H7 (cell line): ENCODE results near the gene SHANK1. TPM values are rescaled to one million over a fixed set of nuclear protein-coding genes. Genes with fewer than 3 reads are reported as not detected.
A peak's percentile ranks its signal among the peaks of the same experiment; 100 is the strongest.

Experiments
- DNase-seq: peaks from one replicate; pipeline ENCODE4 v3.0.0; 2012
- H3K27me3 ChIP-seq: 2 replicates; pipeline ENCODE4 v1.6.0; 2011; ENCODE audit warnings: mild to moderate bottlenecking, low read length; ENCODE audit not compliant: control insufficient read depth, insufficient read depth
- H3K36me3 ChIP-seq: replicated peaks from 2 replicates; pipeline ENCODE4 v1.5.1; 2011; ENCODE audit warnings: low read length; ENCODE audit not compliant: control insufficient read depth, insufficient read depth
- H3K4me3 ChIP-seq: 2 replicates; pipeline ENCODE4 v1.5.1; 2011; ENCODE audit warnings: low read depth, mild to moderate bottlenecking, control low read depth, low read length, moderate library complexity; ENCODE audit not compliant: insufficient read depth
- total RNA-seq: library from RNA; depleted of rRNA; stranded (reverse); fragments of >200 nt; shearing (Covaris generic); gene quantifications from 2 replicates; pipeline ENCODE4 v1.2.3, GENCODE V29; 2014

The SHANK1 gene
- total RNA-seq, 1 experiment from 2014 or later = 0.35 TPM

DNA sequence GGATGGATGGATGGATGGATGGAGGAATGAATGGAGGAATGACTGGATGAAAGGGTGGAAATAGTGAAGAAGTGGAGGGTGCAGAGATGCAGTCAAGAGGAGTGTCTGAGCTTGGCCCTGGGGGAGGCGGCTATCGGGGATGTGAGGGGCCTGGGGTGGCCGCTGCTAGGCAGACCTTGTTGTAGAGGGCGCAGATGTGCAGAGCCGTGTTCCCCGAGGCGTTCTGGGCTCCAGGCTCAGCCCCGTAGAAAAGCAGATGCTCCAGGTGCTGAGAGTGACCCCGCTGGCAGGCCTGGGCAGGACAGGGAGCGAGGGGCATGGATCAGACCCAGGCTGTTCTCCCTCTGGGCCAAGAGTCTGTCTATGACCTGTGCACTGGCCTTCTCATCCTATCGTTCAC is 8.4 kb downstream of the SHANK1 start:
- DNase-seq = no peak
- peaks cover 6% of the 10 kb centered on the region for H3K27me3 ChIP-seq
- no peaks in the 10 kb centered on the region for H3K36me3 ChIP-seq
- no peak overlapping the region for H3K4me3 ChIP-seq

DNA sequence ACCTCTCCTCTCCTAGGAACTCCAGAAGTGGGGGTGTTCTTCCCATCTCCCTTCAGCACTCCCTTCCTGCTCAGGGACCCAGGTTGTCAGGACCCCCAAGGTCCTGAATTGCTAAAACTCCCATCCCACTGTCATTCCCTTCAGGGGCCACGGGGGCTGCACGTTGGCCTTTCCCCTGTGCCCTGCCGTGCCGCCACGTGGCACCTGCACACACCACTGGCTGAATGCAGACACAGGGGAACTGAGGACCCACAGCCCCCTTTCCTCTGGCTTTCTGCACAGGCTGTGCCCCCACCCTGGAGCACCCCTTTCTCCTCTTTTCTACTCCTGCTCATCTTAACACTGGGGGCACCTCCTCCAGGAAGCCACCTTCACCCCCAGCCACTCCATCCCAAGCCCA is 9.0 kb downstream of the SHANK1 start:
- no peak for DNase-seq
- H3K27me3 ChIP-seq = peaks cover 1% of the 10 kb centered on the region; the same call in 1 of the 2 replicates
- H3K36me3 ChIP-seq = no peaks in the 10 kb centered on the region
- no peak overlapping the region for H3K4me3 ChIP-seq

DNA sequence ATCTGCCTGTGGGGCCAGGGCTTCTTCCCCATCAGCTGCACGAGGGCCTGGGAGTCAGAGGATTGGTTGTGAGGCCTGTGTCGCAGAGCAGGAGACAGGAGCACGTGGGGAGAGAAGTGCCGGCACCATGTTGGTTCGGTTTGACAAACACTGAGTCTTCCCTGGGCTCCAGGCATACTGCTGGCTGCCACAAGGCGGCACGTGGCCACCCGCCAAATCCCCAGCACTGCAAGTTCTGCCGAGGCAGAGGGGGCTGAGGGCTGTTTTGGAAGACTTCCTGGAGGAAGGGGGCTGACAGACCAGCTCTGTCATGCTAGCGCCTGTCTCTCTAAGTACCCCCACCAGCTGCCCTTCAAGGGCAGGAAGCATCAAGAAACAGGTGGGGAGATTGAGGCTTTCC is 9.5 kb downstream of the SHANK1 start:
- Histone ChIP-seq H3K27me3 (no peaks in the 10 kb centered on the region; the same call in 1 of the 2 replicates), H3K36me3 (no peaks in the 10 kb centered on the region), H3K4me3 (no peak overlapping the region)
- peak; percentile 74 for DNase-seq

DNA sequence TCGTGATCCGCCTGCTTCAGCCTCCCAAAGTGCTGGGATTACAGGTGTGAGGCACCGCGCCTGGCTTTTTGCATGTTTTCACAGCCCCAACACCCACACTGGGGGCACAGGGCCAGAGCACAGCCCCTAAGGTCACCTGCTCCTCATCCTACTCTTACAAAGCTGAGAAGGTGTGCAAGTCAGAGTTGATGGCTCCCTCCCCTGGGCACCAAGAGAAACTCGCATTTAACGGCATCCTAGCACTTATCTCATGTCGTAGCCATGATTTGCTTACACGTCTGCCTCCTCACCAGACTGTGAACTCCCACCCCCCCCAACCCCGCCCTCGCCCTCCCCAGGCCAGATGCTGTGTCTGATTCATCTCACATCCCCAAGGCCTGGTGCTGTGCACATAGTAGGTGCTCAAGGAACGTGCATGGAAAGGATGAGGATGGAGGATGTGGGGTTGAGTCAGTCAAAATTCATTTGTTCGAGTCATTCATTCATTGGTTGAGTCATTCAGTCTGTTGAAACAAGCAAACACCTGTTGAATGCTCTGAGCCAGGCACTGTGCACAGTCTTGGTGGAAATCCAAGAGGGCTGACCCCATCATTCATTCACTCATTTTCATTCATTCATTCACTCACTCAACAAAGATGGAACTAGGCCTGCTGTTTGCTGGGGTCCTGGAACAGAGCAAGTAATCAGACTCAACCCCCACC is 11.3 kb downstream of the SHANK1 start:
- peaks cover 4% of the 10 kb centered on the region; the same call in 1 of the 2 replicates for H3K27me3 ChIP-seq
- DNase-seq = peak; percentile 58
- no peaks in the 10 kb centered on the region for H3K36me3 ChIP-seq
- H3K4me3 ChIP-seq = no peak overlapping the region

DNA sequence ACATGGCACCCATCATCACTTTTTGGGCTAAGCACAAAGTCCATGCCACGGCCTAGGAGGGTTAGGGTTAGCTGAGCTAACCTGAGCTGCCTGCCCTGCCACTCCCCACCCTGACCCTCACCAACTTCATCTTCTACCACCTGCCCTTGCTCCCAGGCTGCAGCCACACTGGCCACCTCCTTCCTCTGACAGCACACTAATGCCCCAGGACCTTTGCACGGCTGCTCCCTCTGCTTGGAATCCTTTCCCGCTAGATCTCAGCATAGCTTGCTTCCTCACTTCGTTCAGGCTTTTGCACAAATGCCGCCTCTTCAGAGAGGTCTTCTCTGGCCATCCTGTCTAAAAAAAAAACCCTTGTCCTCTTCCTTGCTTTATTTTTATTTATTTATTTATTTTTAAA is 13.2 kb downstream of the SHANK1 start:
- Histone ChIP-seq H3K27me3 (peaks cover 8% of the 10 kb centered on the region), H3K4me3 (no peak overlapping the region), H3K36me3 (no peaks in the 10 kb centered on the region)
- no peak for DNase-seq

DNA sequence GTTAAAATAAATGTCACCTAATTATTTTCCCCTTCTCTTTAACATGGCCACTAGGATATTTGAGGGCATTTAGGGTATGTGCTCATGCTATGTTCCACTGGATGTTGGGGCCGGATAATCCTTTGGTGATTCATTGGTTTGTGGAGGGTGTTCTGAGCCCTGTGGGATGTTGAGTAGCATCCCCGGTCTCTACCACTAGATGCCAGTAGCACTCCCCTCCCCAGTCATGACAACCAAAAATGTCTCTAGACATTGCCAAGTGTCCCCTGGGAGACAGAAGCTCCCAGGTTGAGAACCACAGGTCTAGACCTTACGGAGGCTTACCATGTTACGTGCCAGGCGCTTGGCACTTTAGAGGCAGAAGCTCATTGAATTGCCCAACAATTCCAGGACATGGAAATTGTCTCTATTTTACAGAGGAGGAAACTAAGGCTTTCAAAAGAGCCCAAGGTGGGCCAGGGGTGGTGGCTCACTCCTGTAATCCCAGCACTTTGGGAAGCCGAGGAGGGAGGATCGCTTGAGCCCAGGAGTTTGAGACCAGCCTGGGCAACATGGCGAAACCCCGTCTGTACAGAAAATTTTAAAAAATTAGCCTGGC is 14.1 kb downstream of the SHANK1 start:
- no peak overlapping the region for H3K4me3 ChIP-seq
- H3K36me3 ChIP-seq = no peaks in the 10 kb centered on the region
- DNase-seq = peak; percentile 91
- peaks cover 12% of the 10 kb centered on the region for H3K27me3 ChIP-seq

DNA sequence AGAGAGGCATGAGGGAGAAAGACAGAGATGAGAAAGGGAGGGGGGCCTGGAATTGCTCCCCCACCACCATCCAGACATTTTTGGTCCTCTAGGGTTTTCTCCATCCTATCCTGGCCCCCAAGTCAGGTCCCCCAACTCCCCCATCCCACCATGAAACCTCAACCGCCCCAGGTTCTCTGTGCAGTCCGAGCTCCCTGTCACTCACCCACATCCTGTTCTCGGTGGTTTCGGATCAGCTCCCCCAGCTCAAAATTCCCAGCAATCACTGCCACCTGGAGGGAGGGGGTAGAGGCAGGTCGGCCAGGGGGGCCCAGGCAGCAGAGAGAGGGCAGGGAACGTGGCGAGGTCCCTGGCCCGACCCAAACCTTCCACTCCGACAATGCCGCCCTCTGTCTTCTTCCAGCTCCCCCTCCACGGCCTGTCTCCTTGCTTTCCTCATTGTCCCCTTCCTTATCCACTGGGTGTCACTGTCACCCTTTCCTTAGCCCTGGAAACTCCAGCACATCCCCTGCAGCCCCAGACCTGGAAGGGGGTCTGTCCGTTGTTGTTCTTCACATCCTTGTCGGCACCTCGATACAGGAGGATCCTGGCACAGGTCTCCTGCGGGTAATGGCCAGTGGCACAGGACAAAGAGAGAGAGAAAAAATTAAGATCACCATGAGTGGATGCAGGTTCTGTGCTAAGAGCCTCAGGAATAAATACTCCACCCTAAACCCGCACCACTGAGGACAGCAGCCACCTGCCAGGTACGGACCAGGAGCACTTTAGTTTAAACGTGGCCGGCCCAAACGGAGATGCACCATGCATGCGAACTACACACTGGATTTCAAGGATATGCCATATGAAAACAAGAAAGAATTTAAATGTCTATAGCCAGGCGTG is 15.4 kb downstream of the SHANK1 start:
- peak; percentile 82 for DNase-seq

DNA sequence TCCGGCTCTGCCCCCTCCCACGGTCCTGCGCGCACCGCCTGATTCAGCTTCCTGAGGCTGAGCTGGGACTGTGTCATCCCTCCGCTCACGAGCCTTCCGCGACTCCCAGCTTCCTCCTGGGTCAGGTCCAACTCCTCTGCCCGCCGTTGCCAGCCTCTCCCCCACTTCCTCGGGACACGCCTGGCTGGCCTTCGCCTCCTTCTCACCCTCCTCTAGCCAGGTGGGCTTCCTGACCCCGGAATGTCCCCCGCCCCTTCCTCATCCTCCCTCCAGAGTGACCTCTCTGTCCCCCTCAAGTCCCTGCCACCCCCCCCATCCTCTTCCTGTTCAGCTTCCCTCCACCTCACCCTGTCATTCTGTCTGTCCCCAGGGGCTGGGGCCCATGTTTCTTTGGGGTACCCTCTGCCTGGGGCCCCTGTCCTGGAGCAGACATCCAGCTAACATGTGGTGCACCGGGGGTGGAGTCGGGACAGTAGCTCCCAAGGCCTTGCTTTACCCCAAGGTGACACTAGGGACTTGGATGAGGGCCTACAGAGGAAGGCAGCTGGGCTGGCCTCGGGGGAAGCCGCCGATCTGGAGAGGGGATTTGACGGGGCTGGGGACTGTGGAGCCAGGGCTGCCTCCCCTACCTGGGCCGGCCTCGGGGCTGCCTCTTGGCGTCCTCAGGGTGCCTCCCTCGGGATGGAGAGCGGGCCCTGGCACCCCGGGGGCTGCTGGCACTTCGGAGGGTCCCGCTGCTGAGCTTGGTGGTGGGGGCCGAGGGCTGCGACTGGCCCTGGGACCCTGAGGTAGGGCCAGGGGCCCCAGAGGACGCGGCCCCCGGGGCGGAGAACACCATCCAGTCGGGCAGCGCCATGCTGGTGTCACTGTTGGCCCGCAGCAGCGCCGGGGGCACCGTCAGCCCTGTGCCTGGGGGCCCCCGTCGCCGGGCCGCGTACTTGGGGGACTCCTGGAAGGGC is 16.5 kb downstream of the SHANK1 start:
- no peaks in the 10 kb centered on the region for H3K36me3 ChIP-seq
- peak; percentile 80 for DNase-seq
- peaks cover 27% of the 10 kb centered on the region for H3K27me3 ChIP-seq
- H3K4me3 ChIP-seq = no peak overlapping the region

More for the DNA sequence above, 15.4 kb downstream of the SHANK1 start:
- H3K4me3 ChIP-seq = no peak overlapping the region
- peaks cover 20% of the 10 kb centered on the region for H3K27me3 ChIP-seq
- H3K36me3 ChIP-seq = no peaks in the 10 kb centered on the region

DNA sequence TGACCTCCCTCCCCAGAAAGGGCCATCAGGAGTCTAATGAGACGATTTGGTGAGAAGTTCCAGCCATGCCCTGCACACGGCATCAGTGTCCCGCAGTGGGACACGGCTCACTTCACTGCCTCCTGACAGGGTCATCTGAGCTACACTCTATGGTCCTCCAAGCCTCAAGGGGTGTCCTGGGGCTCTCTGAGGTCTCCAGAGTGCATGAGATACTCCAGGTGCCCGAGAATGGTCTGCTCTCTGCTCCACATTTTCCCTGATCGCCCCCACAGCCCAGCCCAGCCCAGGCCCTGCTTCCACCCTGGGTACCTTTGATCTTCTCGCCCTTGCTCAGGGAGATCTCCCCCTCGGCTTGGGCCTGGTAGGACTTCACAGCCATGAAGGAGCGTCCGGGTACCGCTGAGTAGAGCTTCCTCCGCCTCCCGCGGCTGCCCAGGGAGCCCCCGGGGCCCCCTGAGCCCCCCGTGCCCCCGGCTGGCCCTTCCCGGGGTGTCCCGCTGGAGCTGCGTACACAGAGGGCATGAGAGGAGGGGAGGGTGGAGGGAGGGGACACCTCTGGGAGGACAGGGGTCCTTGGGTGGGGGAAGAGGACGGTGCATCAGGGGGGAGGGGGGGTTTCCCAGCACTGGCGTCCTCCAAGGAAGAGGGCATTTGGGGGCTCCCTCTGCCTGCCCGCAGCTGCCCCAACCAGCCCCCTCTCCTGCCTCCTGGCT is 17.3 kb downstream of the SHANK1 start:
- no peak overlapping the region for H3K4me3 ChIP-seq
- H3K27me3 ChIP-seq = peaks cover 36% of the 10 kb centered on the region
- DNase-seq = peak; percentile 63
- no peaks in the 10 kb centered on the region for H3K36me3 ChIP-seq

DNA sequence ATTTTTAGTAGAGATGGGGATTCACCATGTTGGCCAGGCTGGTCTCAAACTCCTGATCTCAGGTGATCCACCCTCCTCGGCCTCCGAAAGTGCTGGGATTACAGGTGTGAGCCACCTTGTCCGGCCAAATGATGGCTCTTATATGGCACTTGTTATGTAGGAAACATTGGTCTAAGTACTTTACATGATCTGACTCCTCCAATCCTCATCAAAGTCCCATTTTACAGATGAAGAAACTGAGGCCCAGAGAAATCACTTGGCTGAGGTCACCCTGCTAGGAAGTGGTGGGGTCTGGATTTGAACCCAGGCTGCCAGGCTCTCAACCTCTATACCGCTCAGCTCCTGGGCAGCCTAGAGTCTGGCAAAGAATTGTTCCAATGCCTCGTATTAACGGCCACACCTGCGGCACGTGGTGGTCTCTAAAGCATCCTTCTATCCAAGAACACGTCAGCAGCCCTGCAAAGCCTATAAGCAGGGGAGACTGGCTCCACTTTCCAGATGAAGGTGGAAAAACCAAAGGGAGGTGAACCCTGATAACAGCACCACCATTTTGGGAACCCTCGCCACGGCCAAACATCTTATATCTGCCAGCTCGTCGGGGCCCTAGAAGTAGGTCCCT is 18.1 kb downstream of the SHANK1 start:
- no peak for DNase-seq
- peaks cover 39% of the 10 kb centered on the region for H3K27me3 ChIP-seq
- H3K4me3 ChIP-seq = no peak overlapping the region
- H3K36me3 ChIP-seq = no peaks in the 10 kb centered on the region

DNA sequence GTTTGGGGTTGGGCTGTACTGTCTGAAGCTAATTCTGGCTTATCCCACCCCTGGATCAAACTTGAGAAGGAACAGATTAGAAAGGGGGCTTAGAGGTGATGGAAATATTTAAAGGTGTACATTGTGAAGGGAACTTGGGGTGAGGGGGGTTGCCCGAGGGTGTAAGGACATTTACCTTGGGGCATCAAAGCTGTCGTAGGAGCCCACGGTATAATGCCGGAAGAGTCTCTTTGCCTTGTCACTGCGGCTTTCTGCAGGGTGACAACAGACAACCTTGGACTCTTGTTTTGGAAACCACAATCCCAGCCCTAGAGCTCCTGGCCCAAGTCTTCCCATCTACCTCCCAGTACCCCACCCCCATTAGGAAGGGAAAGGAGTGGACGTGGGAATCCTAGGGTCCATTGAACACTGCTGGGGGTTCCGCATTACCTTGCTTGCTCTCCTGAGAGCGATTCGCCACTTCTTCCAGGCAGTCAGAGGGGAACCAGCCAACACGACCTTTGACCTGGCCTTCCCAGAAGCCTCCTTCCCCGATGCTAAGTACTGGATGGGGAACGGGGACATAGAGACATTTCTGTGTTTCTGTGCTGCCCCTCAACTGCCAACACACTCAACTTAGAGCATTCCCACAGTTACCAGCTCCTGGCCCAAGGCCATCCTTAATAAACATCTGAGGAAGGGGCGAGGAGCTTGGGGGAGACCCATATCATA is 22.0 kb downstream of the SHANK1 start:
- Histone ChIP-seq H3K27me3 (peaks cover 67% of the 10 kb centered on the region), H3K4me3 (no peak overlapping the region), H3K36me3 (no peaks in the 10 kb centered on the region)
- DNase-seq = no peak

DNA sequence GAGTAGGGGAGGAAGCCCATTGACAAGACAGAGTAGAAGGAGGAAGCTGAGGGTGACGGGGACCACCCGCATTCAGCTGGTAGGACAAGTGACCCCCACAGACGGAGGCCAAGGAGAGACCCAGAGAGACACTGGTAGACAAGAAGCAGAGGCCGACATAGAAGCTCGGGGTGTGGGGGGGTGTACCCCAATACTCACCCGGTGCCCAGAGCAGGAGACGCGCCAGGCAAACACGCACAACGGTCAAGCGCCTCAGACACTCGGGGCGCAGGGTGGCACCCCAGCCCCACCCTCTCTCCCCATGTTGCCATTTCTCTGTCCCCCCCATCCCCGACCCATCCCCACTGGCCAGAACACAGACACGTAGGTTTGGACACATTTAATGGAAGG is 23.5 kb downstream of the SHANK1 start:
- no peak overlapping the region; the same call in 1 of the 2 replicates for H3K4me3 ChIP-seq
- no peaks in the 10 kb centered on the region for H3K36me3 ChIP-seq
- no peak for DNase-seq
- H3K27me3 ChIP-seq = peaks cover 76% of the 10 kb centered on the region
